ENCODE results near the gene MVK.

DNA sequence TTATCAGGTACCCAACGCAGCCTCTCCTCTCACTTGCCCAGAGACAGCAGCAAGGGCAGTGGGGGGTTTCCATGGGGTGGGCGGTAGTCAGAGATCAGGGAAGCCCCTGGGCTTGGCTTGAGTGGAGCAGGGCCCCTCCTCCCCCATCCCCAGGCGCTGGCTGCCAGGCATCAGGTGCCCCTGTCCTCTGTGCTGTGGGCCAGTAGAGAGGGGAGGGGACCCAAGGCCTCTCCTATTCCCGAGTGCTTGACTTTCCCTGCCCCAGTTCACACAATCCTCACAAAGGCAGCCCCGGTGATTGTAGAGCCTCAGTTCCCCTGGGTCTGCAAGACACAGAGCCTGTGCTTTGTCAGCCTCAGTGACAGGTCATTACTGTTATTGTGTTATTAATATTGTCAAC lies 57.7 kb downstream of the MVK start:
- TF ChIP-seq POLR2A (IDR thresholded peaks at IDR 0.05; ENCODE audit: low read length) (no peak), GATA1 (IDR thresholded peaks at IDR 0.05; ENCODE audit: low read depth, low read length) (no peak)
